Hepatocyte (in vitro differentiated cells): ENCODE data around the gene ADGRL4.

ENCODE experiments used
- EZH2 ChIP-seq: fragments of 200-600 bp; sonication (generic); IDR thresholded peaks from 2 replicates; pipeline ENCODE4 v1.6.1; 2016; ENCODE audit warnings: antibody characterized with exemption, mild to moderate bottlenecking, borderline replicate concordance
- EZH2phosphoT487 ChIP-seq: fragments of 200-600 bp; sonication (generic); IDR thresholded peaks from one replicate; pipeline ENCODE4 v1.6.1; 2018; ENCODE audit warnings: antibody characterized with exemption, mild to moderate bottlenecking, low read depth, moderate library complexity; ENCODE audit not compliant: unreplicated experiment, severe bottlenecking
- TF ChIP-seq, protein P1 (sequence below): fragments of 200-600 bp; sonication (generic); IDR thresholded peaks from 2 replicates; pipeline ENCODE4 v1.5.1; 2016; ENCODE audit warnings: antibody characterized with exemption, mild to moderate bottlenecking; ENCODE audit not compliant: poor library complexity

DNA sequence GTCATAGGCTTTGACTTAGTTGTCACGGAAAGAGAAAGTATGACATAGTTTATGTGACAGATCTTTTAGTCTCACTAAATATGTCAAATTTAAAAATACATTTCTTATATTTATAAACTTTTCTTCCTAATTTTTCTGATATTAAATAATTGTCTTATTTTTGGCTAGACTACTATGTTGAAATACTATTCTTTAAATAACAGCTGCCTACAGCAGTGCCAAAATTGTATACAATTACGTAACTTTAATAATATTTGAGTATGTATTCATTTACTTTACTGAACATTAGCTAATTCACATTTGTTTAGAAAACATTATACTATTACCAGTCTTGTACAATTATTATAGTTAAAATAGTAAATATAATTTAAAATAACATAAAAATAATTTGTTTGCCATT lies 137.4 kb downstream of the ADGRL4 start:
- TF ChIP-seq, protein P1, sequence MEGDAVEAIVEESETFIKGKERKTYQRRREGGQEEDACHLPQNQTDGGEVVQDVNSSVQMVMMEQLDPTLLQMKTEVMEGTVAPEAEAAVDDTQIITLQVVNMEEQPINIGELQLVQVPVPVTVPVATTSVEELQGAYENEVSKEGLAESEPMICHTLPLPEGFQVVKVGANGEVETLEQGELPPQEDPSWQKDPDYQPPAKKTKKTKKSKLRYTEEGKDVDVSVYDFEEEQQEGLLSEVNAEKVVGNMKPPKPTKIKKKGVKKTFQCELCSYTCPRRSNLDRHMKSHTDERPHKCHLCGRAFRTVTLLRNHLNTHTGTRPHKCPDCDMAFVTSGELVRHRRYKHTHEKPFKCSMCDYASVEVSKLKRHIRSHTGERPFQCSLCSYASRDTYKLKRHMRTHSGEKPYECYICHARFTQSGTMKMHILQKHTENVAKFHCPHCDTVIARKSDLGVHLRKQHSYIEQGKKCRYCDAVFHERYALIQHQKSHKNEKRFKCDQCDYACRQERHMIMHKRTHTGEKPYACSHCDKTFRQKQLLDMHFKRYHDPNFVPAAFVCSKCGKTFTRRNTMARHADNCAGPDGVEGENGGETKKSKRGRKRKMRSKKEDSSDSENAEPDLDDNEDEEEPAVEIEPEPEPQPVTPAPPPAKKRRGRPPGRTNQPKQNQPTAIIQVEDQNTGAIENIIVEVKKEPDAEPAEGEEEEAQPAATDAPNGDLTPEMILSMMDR, result no peak
- TF ChIP-seq EZH2 (no peak), EZH2phosphoT487 (no peak)
